OCI-LY7 (cell line): ENCODE data around the gene FAM3B. TPM values are rescaled to one million over a fixed set of nuclear protein-coding genes. Genes with fewer than 3 reads are reported as not detected.

ENCODE experiments used
- BruUV-seq: library from RNA; stranded (reverse); fragments of 400-500 nt; replicated peaks from 2 replicates; lab custom pipeline; 2021; lab: Mats Ljungman, UMichigan
- CTCF ChIA-PET: fragments of 300-600 bp; sonication (Branson Sonifier 250); formaldehyde crosslinking; loops from one replicate; lab custom pipeline; 2022; ENCODE audit warnings: antibody characterized with exemption; ENCODE audit not compliant: unreplicated experiment; lab: Charles Lee
- POLR2A ChIA-PET: fragments of 300-600 bp; sonication (Branson Sonifier 250); formaldehyde crosslinking; loops from one replicate; lab custom pipeline; 2022; ENCODE audit warnings: antibody characterized with exemption; lab: Charles Lee
- DNase-seq: peaks from one replicate; pipeline ENCODE4 v3.0.0-alpha.2; 2015; ENCODE audit warnings: low spot score
- H2AFZ ChIP-seq: fragments of 200-600 bp; sonication (generic), shearing (Covaris generic); 2 replicates; pipeline ENCODE4 v1.6.1; 2014; ENCODE audit warnings: mild to moderate bottlenecking, antibody characterized with exemption, low read length, moderate library complexity
- H3K27ac ChIP-seq: fragments of 200-600 bp; sonication (generic); 2 replicates; pipeline ENCODE4 v1.5.1; 2014; ENCODE audit warnings: mixed run types, low read depth, mild to moderate bottlenecking, moderate library complexity, low read length, inconsistent platforms; ENCODE audit not compliant: poor library complexity, severe bottlenecking
- H3K36me3 ChIP-seq: fragments of 200-600 bp; sonication (generic); 2 replicates; pipeline ENCODE4 v1.6.1; 2014; ENCODE audit warnings: mild to moderate bottlenecking, antibody characterized with exemption, low read length, moderate library complexity, mixed read lengths; ENCODE audit not compliant: insufficient read depth
- H3K4me1 ChIP-seq: fragments of 200-600 bp; sonication (generic); 2 replicates; pipeline ENCODE4 v1.5.1; 2014; ENCODE audit warnings: mild to moderate bottlenecking, low read length; ENCODE audit not compliant: insufficient read depth, poor library complexity, severe bottlenecking
- H3K4me2 ChIP-seq: fragments of 200-600 bp; sonication (generic); 2 replicates; pipeline ENCODE4 v1.6.1; 2014; ENCODE audit warnings: mild to moderate bottlenecking, low read length
- H3K4me3 ChIP-seq: fragments of 200-600 bp; sonication (generic); 2 replicates; pipeline ENCODE4 v1.5.1; 2014; ENCODE audit warnings: mild to moderate bottlenecking, low read depth, low read length; ENCODE audit not compliant: poor library complexity, severe bottlenecking
- H3K79me2 ChIP-seq: fragments of 200-600 bp; sonication (generic); 2 replicates; pipeline ENCODE4 v1.6.1; 2016; ENCODE audit warnings: low read depth, mild to moderate bottlenecking, low read length, moderate library complexity, mixed read lengths; ENCODE audit not compliant: insufficient read depth
- H3K9me2 ChIP-seq: fragments of 200-600 bp; sonication (generic); 2 replicates; pipeline ENCODE4 v1.6.1; 2016; ENCODE audit warnings: mild to moderate bottlenecking, low read length, mixed read lengths; ENCODE audit not compliant: insufficient read depth
- H3K9me3 ChIP-seq: fragments of 200-600 bp; sonication (generic); 2 replicates; pipeline ENCODE4 v1.6.1; 2014; ENCODE audit warnings: mild to moderate bottlenecking, mixed run types, low read length, mixed read lengths
- H4K20me1 ChIP-seq: fragments of 200-600 bp; sonication (generic); 2 replicates; pipeline ENCODE4 v1.6.1; 2014; ENCODE audit warnings: mild to moderate bottlenecking, antibody characterized with exemption, low read length, moderate library complexity, mixed read lengths; ENCODE audit not compliant: insufficient read depth
- CTCF ChIP-seq: fragments of 200-600 bp; sonication (generic); conservative IDR thresholded peaks from 2 replicates; pipeline ENCODE4 v1.5.1; 2014; ENCODE audit warnings: mild to moderate bottlenecking, antibody characterized with exemption, low read length, moderate library complexity, mixed read lengths
- EZH2phosphoT487 ChIP-seq: fragments of 200-600 bp; sonication (generic); IDR thresholded peaks from 2 replicates; pipeline ENCODE4 v1.6.1; 2018; ENCODE audit warnings: low read depth, borderline replicate concordance, mild to moderate bottlenecking, mixed run types, antibody characterized with exemption, low read length, moderate library complexity, mixed read lengths
- intact Hi-C: fragments of 100-400 bp; cut with micrococcal nuclease; formaldehyde crosslinking; loops from one replicate; pipeline ENCODE4 v1.10.0; 2022; ENCODE audit not compliant: unreplicated experiment
- total RNA-seq, 2 experiments: library from RNA; depleted of rRNA in 1 of 2; stranded (reverse); fragments of >200 nt in 1 of 2; shearing (Covaris generic) in 1 of 2; gene quantifications; 2 replicates each; pipeline ENCODE4 v1.2.3, GENCODE V29; 2014 to 2022

Gene FAM3B
- total RNA-seq, 2 experiments from 2014 or later, result 0.19 TPM; not detected in 1

GRCh38 chr21:41337515-41337914 is 20.9 kb downstream of the FAM3B start:
- Histone ChIP-seq H3K27ac (no peak overlapping the region), H3K4me2 (no peak overlapping the region), H3K36me3 (no peaks in the 10 kb centered on the region), H3K9me2 (no peaks in the 10 kb centered on the region), H3K4me1 (no peaks in the 10 kb centered on the region), H3K9me3 (peaks cover 20% of the 10 kb centered on the region; the same call in 1 of the 2 replicates), H3K4me3 (no peak overlapping the region), H2AFZ (no peak overlapping the region), H4K20me1 (no peaks in the 10 kb centered on the region), H3K79me2 (no peaks in the 10 kb centered on the region)
- ChIA-PET POLR2A (no interaction called here), CTCF (no interaction called here)
- TF ChIP-seq EZH2phosphoT487 (no peak), CTCF (no peak)
- no TSS peak for BruUV-seq
- DNase-seq, result no peak
- intact Hi-C loops, result no loop called here

DNA sequence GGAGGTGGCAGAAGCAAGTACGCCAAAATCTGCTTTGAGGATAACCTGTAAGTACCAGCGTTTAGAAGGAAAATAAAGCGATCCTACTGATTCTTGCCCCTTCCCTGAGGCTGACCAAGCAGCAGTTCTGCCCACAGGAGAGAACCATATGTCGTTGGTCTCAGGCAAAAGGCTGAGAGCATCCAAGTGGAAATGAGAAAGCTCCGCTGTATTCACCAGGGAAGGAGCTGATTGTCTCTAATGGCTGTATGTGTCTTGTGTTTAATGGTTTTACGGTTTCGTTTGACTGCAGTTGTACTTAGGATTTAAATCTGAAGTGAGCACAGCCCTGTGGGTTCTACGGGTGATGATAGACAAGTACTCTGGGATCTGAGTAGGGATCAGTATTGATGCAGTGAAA is 21.9 kb downstream of the FAM3B start:
- intact Hi-C loops, result no loop called here
- Histone ChIP-seq H4K20me1 (no peaks in the 10 kb centered on the region), H3K9me2 (no peaks in the 10 kb centered on the region), H3K79me2 (no peaks in the 10 kb centered on the region), H2AFZ (no peak overlapping the region), H3K4me2 (no peak overlapping the region), H3K4me1 (no peaks in the 10 kb centered on the region), H3K36me3 (no peaks in the 10 kb centered on the region), H3K4me3 (no peak overlapping the region), H3K27ac (no peak overlapping the region), H3K9me3 (peaks cover 15% of the 10 kb centered on the region; the same call in 1 of the 2 replicates)
- BruUV-seq, result no TSS peak
- POLR2A ChIA-PET, result no interaction called here
- CTCF ChIA-PET, result no interaction called here
- DNase-seq, result no peak
- TF ChIP-seq EZH2phosphoT487 (no peak), CTCF (no peak)

DNA sequence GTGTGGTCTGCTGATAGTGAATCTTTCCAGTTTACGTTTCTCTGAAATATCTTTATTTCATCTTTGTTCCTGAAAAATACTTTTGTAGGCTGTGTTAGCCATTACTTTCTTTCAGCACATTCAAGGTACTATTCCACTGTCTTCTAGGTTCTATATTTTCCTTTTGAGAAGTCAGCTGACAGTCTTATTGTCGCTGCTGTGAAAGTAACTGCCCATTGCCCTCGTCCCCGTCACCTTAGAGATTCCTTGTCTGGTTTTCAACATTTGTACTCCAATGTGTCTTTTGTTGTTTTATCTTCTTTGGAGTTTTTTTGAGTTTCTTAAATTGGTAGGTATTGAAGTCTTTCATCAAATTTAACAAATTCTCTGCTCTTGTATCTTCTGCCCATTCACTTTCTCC is 25.4 kb downstream of the FAM3B start:
- H3K27ac ChIP-seq, result no peak overlapping the region
- DNase-seq, result no peak
- no peaks in the 10 kb centered on the region for H3K36me3 ChIP-seq
- H3K79me2 ChIP-seq, result no peaks in the 10 kb centered on the region
- no peaks in the 10 kb centered on the region for H3K4me1 ChIP-seq
- BruUV-seq, result no TSS peak
- H3K9me2 ChIP-seq, result no peaks in the 10 kb centered on the region
- ChIA-PET POLR2A (no interaction called here), CTCF (no interaction called here)
- intact Hi-C loops, result no loop called here
- TF ChIP-seq CTCF (no peak), EZH2phosphoT487 (no peak)
- no peak overlapping the region for H2AFZ ChIP-seq
- H3K9me3 ChIP-seq, result peaks cover 9% of the 10 kb centered on the region; the same call in 1 of the 2 replicates
- no peak overlapping the region for H3K4me2 ChIP-seq
- H3K4me3 ChIP-seq, result no peak overlapping the region
- no peaks in the 10 kb centered on the region for H4K20me1 ChIP-seq
